Hepatocyte (in vitro differentiated cells): Measurements from ENCODE around the gene CCDC9. TPM values are rescaled to one million over a fixed set of nuclear protein-coding genes. Genes with fewer than 3 reads are reported as not detected.
"Not testable (repeated sequence)": the region's sequence is repeated elsewhere in the genome, so short reads cannot be mapped to it uniquely, and the experiment has no call there.

Experiments used
- DNase-seq: peaks from one replicate; pipeline ENCODE4 v3.0.0-alpha.2; 2016; ENCODE audit warnings: low spot score
- H2AFZ ChIP-seq: fragments of 200-600 bp; sonication (generic); 2 replicates; pipeline ENCODE4 v1.6.0; 2016; ENCODE audit warnings: antibody characterized with exemption, mild to moderate bottlenecking
- H3K27ac ChIP-seq: fragments of 200-600 bp; sonication (generic); 2 replicates; pipeline ENCODE4 v1.5.1; 2016; ENCODE audit warnings: mild to moderate bottlenecking
- H3K27me3 ChIP-seq: fragments of 200-600 bp; sonication (generic); 2 replicates; pipeline ENCODE4 v1.6.1; 2016
- H3K36me3 ChIP-seq: fragments of 200-600 bp; sonication (generic); replicated peaks from 2 replicates; pipeline ENCODE4 v1.5.1; 2016; ENCODE audit warnings: low read depth; ENCODE audit not compliant: insufficient read depth
- H3K4me1 ChIP-seq: fragments of 200-600 bp; sonication (generic); 2 replicates; pipeline ENCODE4 v1.5.1; 2016; ENCODE audit warnings: mild to moderate bottlenecking, moderate library complexity; ENCODE audit not compliant: insufficient read depth
- H3K4me2 ChIP-seq: fragments of 200-600 bp; sonication (generic); 2 replicates; pipeline ENCODE4 v1.6.0; 2016
- H3K4me3 ChIP-seq: fragments of 200-600 bp; sonication (generic); 2 replicates; pipeline ENCODE4 v1.5.1; 2016; ENCODE audit warnings: mild to moderate bottlenecking
- H3K79me2 ChIP-seq: fragments of 200-600 bp; sonication (generic); 2 replicates; pipeline ENCODE4 v1.6.0; 2017; ENCODE audit warnings: mild to moderate bottlenecking
- H3K9me2 ChIP-seq: fragments of 200-600 bp; sonication (generic); replicated peaks from 2 replicates; pipeline ENCODE4 v1.6.0; 2017; ENCODE audit warnings: mild to moderate bottlenecking; ENCODE audit not compliant: insufficient read depth
- H3K9me3 ChIP-seq: fragments of 200-600 bp; sonication (generic); 2 replicates; pipeline ENCODE4 v1.5.1; 2016; ENCODE audit warnings: low read depth, mild to moderate bottlenecking
- H4K20me1 ChIP-seq: fragments of 200-600 bp; sonication (generic); 2 replicates; pipeline ENCODE4 v1.6.0; 2016; ENCODE audit warnings: mild to moderate bottlenecking; ENCODE audit not compliant: insufficient read depth, poor library complexity, severe bottlenecking
- EZH2 ChIP-seq: fragments of 200-600 bp; sonication (generic); IDR thresholded peaks from 2 replicates; pipeline ENCODE4 v1.6.1; 2016; ENCODE audit warnings: antibody characterized with exemption, mild to moderate bottlenecking, borderline replicate concordance
- EZH2phosphoT487 ChIP-seq: fragments of 200-600 bp; sonication (generic); IDR thresholded peaks from one replicate; pipeline ENCODE4 v1.6.1; 2018; ENCODE audit warnings: antibody characterized with exemption, mild to moderate bottlenecking, low read depth, moderate library complexity; ENCODE audit not compliant: unreplicated experiment, severe bottlenecking
- WGBS: methylation state at CpG from one replicate; pipeline ENCODE4 v1.1.6; 2016; ENCODE audit warnings: low lambda C conversion rate; ENCODE audit errors: missing lambda C conversion rate; 5-methylcytosine and 5-hydroxymethylcytosine counted together
- polyA plus RNA-seq: library from polyadenylated mRNA; unstranded; fragments of >200 nt; fragmentation: Nextera tagmentation; extraction: Ambion mirVana; gene quantifications from 2 replicates; pipeline ENCODE4 v1.2.1, GENCODE V29; 2016
- total RNA-seq: library from RNA; depleted of rRNA; stranded (reverse); fragments of >200 nt; gene quantifications from 2 replicates; pipeline ENCODE4 v1.2.3, GENCODE V29; 2014
- TF ChIP-seq, protein P1 (sequence below): fragments of 200-600 bp; sonication (generic); IDR thresholded peaks from 2 replicates; pipeline ENCODE4 v1.5.1; 2016; ENCODE audit warnings: antibody characterized with exemption, mild to moderate bottlenecking; ENCODE audit not compliant: poor library complexity

The CCDC9 gene
- total and polyA plus RNA-seq, 2 experiments from 2014 or later, result 7.9 to 13.0 TPM

DNA sequence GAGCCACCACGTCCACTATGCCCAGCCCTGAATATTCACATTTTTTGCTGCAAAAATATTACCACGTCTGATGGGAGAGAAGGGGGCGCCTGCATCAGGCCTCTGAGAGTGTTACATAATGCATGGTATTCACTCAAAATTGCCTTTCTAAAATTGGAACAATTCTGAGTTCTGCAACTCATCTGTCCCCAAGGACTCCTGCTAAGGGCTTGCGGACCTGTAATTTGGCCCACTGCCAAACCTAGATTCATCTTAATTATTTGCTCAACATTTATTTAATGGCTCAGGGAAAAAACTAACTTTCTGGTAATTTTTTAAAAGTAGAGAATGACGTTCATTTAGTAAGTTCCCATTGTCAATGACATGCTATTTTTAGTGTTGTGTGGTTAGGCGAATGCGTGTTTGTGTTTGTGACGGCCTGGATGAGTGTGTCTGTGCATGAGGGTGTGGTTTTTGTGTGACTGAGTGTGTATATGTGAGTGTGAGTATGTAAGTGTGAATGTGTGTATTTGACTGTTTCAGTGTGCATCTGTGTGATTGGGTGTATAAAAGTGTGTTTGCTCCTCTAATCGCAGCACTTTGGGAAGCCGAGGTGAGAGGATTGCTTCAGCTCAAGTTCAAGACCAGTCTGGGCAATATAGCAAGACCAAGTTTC lies 27.2 kb downstream of the CCDC9 start:
- no peaks in the 10 kb centered on the region for H3K79me2 ChIP-seq
- no peak overlapping the region for H3K27ac ChIP-seq
- no peaks in the 10 kb centered on the region for H3K9me3 ChIP-seq
- H4K20me1 ChIP-seq, result no peaks in the 10 kb centered on the region
- no peak overlapping the region for H2AFZ ChIP-seq
- H3K4me1 ChIP-seq, result no peaks in the 10 kb centered on the region
- no peaks in the 10 kb centered on the region for H3K27me3 ChIP-seq
- no peak for DNase-seq
- H3K9me2 ChIP-seq, result no peaks in the 10 kb centered on the region
- no peak for TF ChIP-seq EZH2
- TF ChIP-seq, protein P1, sequence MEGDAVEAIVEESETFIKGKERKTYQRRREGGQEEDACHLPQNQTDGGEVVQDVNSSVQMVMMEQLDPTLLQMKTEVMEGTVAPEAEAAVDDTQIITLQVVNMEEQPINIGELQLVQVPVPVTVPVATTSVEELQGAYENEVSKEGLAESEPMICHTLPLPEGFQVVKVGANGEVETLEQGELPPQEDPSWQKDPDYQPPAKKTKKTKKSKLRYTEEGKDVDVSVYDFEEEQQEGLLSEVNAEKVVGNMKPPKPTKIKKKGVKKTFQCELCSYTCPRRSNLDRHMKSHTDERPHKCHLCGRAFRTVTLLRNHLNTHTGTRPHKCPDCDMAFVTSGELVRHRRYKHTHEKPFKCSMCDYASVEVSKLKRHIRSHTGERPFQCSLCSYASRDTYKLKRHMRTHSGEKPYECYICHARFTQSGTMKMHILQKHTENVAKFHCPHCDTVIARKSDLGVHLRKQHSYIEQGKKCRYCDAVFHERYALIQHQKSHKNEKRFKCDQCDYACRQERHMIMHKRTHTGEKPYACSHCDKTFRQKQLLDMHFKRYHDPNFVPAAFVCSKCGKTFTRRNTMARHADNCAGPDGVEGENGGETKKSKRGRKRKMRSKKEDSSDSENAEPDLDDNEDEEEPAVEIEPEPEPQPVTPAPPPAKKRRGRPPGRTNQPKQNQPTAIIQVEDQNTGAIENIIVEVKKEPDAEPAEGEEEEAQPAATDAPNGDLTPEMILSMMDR, result no peak
- TF ChIP-seq EZH2phosphoT487, result no peak
- 89% methylated on average over 10 of the region's 10 CpGs for WGBS
- H3K4me3 ChIP-seq, result no peak overlapping the region
- H3K4me2 ChIP-seq, result no peak overlapping the region
- no peaks in the 10 kb centered on the region for H3K36me3 ChIP-seq

GRCh38 chr19:47284324-47284899 lies 28.1 kb downstream of the CCDC9 start:
- H4K20me1 ChIP-seq, result no peaks in the 10 kb centered on the region
- no peaks in the 10 kb centered on the region for H3K79me2 ChIP-seq
- TF ChIP-seq, protein P1, result peak; percentile 86
- no peak for TF ChIP-seq EZH2
- 29% methylated on average over 9 of the region's 9 CpGs for WGBS
- no peak overlapping the region for H2AFZ ChIP-seq
- H3K36me3 ChIP-seq, result no peaks in the 10 kb centered on the region
- no peak overlapping the region for H3K4me3 ChIP-seq
- H3K4me1 ChIP-seq, result peaks cover 6% of the 10 kb centered on the region
- peak; percentile 79 for DNase-seq
- no peak overlapping the region for H3K4me2 ChIP-seq
- H3K9me3 ChIP-seq, result no peaks in the 10 kb centered on the region
- no peak overlapping the region for H3K27ac ChIP-seq
- H3K27me3 ChIP-seq, result no peaks in the 10 kb centered on the region
- no peaks in the 10 kb centered on the region for H3K9me2 ChIP-seq

GRCh38 chr19:47296036-47296435 lies 39.7 kb downstream of the CCDC9 start:
- TF ChIP-seq, protein P1, result peak; percentile 74
- TF ChIP-seq EZH2, result no peak
- WGBS, result 22% methylated on average over 12 of the region's 12 CpGs
- Histone ChIP-seq H3K27me3 (no peaks in the 10 kb centered on the region), H3K4me1 (no peaks in the 10 kb centered on the region), H4K20me1 (no peaks in the 10 kb centered on the region), H2AFZ (no peak overlapping the region), H3K9me2 (no peaks in the 10 kb centered on the region), H3K4me3 (no peak overlapping the region), H3K9me3 (no peaks in the 10 kb centered on the region), H3K4me2 (no peak overlapping the region), H3K36me3 (no peaks in the 10 kb centered on the region), H3K27ac (no peak overlapping the region), H3K79me2 (no peaks in the 10 kb centered on the region)
- peak; percentile 94 for DNase-seq

GRCh38 chr19:47300867-47301266 lies 44.5 kb downstream of the CCDC9 start:
- H3K27ac ChIP-seq, H3K4me2 ChIP-seq, H3K79me2 ChIP-seq, H4K20me1 ChIP-seq, H2AFZ ChIP-seq, H3K9me3 ChIP-seq, H3K4me1 ChIP-seq, DNase-seq, H3K4me3 ChIP-seq, H3K27me3 ChIP-seq, H3K36me3 ChIP-seq, H3K9me2 ChIP-seq: not testable (repeated sequence)
- WGBS, result 94% methylated on average over 9 of the region's 14 CpGs
